HG03097 (cell line): ENCODE measurements around the gene MAGI2.
"Not testable (repeated sequence)": the region's sequence is repeated elsewhere in the genome, so short reads cannot be mapped to it uniquely, and the experiment has no call there.

Experiments
- ATAC-seq: cut with Tn5 transposase; IDR thresholded peaks from one replicate; pipeline ENCODE4 v1.9.1; 2021; ENCODE audit not compliant: unreplicated experiment, low FRiP score

Gene MAGI2

DNA sequence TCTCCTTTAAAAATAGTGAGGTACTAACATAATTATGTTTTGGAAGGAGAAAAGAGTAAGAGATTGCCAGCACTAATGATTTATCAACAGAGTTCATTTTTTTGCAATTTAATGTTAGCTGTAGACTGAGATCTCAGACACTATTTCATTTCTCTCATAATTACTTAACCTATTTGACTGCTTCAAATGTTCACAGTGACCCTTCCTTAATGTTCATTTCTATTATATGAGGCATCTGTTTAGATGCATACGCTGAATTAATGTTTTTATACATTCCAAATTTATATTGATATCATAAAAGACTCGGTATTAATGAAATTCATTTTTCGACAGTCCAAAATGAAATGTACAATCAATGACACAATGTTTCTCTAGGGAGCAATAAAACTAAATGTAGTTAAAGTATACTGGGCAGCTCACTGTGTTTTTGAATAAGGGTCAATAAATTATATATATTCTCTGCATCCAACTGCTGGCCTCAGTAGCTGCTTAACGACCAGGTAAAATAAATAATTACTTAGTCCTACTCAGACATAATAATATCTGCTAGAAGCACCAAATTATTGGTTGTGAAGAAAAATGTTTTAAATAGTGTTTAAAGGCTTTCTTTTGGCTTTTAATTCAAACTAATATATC, 373.4 kb downstream of the MAGI2 start:
- no peak for ATAC-seq

DNA sequence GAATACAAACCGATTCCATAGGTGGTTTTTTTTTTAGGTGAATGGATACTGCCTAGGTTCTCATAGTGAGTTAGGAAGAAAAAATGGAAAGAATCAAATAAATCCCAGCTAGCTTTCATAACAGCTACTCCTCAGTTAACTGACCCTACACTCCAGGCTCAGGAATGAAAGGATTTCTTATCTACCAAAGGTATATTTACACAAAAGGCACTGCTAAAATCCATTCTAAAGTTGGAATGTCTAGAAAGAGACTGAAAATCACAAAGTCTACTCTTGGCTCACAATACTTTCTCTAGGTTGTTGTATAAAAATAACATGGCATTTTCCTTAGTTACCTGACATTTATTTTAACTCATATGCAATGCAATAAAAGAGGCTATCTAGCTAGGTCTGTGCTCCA, 375.2 kb downstream of the MAGI2 start:
- ATAC-seq = no peak

DNA sequence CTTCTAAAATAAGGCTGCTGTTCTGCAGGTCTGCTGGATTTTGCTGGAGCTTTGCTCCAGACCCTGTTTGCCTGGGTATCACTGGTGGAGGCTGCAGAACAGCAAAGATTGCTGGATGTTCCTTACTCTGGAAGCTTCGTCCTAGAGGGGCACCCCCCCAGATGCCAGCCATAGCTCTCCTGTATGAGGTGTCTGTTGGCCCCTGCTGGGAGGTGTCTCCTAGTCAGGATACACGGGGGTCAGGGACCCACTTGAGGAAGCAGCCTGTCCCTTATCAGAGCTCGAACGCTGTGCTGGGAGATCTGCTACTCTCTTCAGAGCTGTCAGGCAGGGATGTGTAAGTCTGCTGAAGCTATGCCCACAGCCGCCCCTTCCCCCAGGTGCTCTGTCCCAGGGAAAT, 382.3 kb downstream of the MAGI2 start:
- ATAC-seq = not testable (repeated sequence)

DNA sequence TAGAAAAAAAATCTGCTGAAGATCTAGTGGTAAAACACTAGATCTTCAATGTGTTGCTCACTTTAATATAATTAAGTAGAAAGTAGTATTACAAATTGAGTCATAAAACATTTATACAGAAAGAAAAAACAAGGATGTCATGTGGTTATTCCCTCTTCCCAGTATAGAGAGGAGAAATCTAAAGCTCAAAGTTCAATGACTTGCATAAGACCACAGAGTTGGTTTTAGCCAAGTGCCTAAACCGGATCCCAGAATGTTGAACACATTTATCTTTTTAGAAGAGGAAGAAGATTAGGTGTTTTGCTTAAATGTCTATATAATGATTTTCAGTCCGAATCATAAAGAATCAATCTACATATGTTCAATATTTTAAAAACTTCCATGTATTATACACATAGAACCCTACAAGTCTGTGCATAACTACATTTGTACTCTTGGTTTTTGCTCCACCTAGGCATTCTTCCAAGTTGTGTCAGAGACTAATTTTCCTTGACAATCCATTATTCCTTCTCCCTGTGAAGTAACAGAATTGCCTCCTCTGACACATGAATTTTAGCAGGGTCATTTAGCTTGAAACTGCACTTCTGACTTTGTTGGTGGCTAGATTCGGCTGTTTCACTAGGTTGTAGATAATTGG, 389.2 kb downstream of the MAGI2 start:
- ATAC-seq = no peak

DNA sequence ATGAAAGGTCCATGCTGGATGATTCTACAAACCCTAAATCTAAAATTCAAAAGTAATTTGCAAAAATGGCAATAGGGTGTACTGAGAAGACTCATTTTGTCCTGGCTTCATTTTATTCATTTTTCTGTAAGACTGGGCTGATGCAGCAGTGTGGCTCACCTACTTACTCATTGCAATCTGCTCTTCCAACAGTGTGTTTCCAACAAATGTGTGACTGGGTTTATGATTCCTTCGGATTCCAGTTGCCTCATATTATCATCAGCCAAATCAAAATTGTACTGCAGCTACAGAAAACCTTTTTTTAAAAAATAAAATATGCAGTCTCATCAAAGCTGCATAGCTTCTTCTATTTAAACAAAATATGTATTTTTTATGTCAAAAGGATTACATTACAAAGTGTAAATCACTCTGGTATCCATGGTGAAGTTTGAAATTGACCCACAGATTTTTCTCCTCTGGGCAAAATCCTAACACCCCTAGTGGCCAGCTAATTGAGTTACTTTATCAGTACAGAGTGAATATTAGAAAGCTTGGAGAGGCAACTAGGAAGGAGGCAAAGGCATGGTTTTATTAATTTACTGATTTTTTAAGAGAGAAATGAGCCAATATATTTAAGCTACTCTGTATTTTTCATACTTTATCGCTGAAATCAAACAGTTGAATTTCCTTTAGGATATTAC, 390.3 kb downstream of the MAGI2 start:
- no peak for ATAC-seq

DNA sequence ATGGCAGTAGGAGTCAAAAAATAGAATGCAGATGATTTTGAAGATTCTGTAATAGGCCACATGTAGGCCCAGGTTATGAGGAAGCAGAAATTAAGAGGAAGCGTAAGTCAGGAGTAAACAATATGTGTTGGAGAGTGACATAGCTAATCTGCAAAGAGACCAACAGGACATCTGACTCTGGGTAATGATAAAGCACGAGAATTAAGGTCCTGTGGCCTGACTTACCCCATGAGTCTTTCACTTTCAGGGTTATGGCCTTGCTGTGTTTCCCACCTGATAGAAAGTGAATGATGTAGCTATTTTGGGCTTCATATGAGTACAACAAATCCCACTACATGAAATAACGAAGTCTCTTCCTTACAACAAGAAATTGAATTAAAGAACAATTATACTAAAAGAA, 393.0 kb downstream of the MAGI2 start:
- no peak for ATAC-seq

DNA sequence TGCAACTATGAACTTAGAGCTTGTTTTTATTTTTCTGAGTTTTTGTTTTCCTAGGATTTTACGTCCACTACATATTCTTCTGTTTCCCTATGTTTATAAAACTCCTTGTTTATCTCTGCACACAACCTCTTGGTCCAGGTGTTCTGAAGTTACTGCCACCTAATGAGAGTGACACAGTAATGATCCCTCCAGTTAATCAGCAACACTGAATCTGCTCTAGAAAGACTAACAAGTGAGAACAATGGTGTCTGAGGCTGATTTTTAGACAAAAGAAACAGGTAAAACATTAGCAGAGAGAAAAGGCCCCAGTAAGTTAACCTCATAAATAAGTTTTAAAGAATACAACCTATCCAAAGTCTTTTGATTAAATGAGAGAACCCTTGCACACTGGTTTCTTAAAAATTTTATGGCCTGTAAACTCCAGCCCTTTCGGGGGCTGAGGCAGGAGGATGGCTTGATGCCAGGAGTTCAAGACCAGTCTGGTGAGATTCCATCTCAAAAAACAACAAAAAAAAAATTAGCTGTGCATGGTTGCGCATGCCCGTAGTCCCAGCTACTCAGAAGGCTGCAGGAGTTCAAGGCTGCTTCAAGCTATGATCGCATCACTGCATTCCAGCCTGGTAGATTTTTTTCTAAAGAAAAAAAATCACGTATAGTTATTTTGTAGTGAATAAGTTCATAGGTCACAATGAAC, 397.6 kb downstream of the MAGI2 start:
- no peak for ATAC-seq

DNA sequence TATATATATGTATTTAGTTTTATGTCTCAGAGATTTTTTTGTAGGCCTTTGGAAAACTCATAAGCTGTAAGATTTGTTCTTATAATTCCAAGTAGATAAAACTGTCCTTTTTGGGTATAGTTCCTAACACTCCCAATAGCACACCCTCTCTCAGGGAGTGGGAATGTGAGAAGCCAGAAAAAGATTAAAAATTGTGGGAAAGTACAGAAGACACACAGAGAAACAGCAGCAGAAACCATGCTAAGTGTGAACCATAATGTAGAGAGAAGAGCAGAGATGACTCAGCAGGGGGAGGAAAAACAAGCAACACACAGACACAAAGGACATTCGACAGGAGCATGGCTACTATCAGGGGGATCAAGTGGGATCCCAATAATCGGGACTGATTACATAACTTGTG, 401.6 kb downstream of the MAGI2 start:
- no peak for ATAC-seq

DNA sequence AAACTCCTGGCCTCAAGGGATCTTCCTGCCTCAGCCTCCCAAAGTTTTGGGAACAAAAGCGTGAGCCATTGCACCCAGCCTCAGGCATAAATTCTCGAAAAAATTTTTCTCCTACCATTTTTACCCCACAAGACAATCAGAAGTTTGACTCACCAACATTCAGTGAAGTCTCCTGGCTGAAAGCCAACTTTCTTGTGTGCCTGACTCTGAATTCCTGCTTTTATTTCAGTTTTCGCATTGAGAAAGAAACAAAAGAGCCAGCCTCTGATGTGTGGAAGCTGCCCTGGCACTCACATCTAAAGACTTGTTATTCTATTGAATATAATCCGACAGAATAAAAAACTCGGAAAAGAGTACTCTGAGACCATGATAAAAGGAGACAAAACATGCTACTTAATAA, 402.9 kb downstream of the MAGI2 start:
- no peak for ATAC-seq

DNA sequence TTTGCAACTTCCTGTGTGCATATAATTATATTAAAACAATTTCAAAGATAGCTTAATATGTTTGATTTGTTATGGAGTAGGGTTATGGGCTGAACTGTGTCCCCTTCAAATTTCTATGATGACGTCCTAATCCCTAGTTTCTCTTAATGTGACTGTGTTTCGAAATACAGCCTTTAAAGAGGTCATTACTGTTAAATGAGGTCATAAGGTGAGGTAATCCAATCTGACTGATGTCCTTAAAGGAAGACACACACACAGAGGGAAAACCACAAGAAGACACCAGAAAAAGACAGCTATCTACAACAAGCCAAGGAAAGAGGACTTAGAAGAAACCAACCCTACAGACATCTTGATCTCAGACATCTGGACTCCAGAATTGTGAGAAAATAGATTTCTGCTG, 407.4 kb downstream of the MAGI2 start:
- no peak for ATAC-seq

DNA sequence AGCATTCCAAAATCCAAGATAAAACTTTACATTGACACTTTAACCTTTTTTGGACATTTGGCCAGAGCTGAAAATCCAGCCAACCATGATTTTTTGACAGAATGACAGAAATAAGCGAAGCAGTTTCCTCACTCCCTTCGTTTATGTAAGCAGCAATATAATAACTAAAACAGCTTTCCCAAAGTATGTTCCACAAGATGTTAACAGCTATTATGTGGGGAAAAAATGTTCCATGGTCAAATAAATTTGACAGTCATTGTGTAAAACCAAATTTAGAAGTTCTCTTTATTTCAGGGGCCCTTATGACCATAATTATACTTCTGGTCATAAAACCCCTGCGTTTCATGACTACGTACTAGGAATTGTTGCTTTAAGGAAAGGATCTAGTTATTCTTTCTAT, 416.5 kb downstream of the MAGI2 start:
- no peak for ATAC-seq

DNA sequence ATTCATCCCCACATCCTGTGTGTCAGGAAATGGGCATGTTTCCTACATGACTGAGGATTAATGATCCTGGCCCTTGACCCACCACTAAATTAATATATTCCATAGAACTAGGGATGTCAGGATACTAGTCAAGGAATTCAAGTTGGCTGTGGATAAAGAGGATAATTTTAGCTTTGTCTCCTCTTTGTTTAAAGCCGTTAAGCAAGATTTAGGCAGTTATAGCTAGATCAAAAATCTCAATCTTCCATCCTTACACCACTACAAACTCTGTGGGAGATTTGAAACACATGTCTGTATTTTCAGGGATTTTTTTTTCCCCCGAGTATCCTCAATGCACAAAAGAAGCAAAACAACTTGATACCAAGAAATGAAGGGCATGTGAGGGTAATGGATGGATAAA, 417.1 kb downstream of the MAGI2 start:
- ATAC-seq = no peak

DNA sequence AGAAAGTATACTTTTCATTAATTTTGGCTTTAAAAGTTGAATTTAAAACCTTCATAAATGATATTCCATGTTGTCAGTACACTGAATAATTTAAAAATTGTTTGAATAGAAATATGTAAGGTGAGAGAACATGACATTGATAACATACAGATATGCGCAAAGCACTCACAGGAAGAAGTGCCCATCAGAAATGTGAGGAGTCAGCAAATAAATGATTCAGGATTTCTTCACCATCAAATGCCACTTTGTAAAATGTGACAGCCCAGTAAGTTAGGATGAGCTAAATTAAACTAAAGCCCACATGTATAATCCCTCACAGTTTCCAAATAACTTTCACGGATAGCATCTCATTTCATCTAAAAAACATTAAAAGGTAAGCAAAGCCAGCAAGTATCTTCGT, 417.6 kb downstream of the MAGI2 start:
- ATAC-seq = no peak

DNA sequence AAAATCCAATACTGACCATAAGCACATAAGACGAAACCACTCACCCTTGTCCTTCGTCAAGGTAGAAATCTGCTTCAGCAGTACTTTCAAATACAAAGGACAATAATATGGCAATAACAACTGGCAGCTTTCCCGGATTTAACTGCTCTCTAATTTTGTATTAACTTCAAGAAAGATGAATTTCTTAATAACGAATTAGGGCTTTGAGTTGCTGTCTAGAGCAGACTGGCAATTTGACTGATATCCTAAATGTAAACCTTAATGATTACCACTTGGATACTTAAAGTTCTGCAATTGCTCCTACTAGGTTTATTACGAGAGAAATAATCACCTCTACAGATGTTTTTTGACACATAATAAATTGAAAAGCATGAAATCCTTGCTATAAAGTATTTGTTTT, 418.7 kb downstream of the MAGI2 start:
- ATAC-seq = no peak

DNA sequence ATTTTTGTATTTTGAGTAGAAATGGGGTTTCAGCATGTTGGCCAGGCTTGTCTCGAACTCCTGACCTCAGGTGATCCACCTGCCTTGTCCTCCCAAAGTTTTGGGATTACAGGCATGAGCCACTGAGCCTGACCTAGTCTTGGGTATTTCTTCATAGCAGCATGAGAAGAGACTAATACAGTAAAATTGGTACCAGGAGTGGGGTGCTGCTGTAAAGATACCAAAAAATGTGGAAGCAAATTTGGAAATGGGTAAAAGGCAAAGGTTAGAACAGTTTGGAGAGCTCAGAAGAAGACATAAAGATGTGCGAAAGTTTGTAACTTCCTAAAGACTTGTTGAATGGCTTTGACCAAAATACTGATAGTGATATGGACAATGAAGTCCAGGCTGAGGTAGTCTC, 433.8 kb downstream of the MAGI2 start:
- ATAC-seq = not testable (repeated sequence)

DNA sequence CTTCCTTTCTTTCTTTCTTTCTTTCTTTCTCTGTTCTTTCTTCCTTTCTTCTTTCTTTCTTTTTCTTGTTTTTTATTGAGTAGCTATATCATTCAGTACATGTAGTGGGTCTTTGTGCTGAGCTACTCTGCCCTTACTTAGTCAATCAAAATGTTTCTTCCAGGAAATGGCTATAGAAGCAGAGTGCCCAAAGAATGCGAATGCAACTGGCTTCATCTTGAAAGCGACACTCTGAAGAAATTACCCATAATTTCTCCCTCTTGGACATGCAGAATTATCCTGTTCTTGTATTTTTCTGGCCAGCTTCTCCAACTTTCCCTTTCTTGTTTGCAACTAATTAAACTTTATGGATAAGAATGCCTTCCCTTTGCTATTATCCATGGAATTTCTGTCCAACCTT, 441.5 kb downstream of the MAGI2 start:
- no peak for ATAC-seq

DNA sequence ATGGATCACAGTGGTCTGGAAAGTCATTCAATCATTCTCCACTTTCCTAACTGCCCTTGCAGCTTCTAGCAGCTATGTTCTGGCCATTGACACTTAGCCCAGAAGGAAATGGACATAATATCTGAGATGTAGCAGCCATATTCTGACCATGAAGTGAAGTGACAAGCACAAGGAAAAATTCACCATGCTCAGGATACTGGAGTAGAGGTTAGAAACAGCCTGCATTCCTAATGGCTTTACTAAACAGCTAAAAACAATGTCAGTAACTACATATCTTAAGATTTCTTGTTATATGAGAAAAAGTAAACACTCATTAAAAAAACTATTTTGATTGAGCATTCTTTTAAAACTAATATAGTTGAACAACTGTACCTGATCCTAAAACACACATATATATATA, 443.8 kb downstream of the MAGI2 start:
- ATAC-seq = no peak

DNA sequence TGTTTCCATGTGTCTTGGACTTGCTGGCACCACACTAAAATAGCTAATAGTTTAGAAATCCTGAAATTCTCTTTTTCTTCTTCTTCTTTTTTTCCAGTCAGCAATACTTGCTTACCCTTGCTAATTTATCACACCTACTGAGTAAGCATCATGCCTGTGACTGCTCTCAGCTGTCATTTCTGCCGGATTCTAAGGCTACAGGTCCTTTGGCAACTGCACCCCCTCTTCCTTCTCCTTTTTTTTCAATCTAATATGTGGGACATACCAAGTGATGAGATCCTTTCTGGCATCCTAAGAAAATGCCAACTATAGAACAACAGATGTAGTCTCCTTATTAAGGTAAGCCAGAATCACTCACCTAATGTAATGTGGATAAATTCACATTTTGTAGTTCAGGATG, 444.7 kb downstream of the MAGI2 start:
- no peak for ATAC-seq

DNA sequence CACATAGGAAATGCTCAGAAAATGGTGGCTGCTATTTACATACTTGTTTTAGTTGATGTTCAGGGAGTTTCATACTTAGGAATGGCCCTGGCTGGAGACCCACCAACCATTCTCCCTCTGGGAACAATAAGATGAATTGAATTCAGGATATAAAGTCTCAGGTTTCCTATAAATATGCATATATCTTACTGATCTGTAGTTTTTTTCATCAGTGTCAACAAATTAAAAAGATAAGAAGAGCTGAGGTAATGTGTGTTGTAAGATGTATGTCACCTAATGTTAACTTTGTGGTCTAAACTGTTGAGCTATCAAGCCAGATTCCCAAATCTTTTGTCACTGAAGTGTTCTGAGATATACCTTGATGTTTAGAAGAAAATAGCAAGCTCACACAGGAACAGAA, 457.5 kb downstream of the MAGI2 start:
- ATAC-seq = no peak

DNA sequence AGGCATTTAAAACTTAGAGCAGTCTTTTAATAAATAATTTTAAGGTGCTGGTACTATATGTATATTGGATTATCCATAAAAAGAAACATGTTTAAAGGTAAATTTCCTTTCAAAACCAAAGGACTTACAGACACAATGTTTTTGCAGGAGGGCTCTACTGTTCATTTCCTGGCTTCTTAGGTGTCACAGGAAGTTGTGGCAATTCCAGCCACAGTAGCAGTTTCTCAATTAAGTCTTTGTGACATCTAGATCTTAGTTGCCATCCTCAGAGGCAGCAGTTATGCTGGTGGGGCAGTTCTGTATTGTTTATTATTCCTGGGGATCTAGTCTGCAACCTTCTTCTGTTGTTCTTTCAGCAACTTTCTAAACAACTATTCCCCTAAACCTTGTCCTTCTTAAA, 460.1 kb downstream of the MAGI2 start:
- no peak for ATAC-seq

DNA sequence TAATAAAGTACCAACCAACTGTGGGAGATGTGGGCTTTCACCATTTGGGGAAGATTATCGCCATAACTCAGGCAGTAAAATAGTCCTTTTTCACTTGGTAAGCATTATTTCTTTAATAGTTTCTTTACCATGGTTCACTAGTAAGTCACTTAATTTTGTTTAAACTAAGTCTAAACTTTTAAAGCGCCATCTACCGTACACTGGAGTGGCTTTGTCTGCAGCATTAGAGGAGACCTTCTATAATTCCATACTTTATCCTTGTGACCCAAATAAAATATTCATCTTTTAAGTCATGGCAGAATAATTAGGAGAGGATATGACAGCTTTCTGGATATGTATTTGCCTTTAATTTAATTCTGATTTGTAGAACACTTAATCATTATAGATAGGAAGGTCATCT, 468.0 kb downstream of the MAGI2 start:
- ATAC-seq = no peak

DNA sequence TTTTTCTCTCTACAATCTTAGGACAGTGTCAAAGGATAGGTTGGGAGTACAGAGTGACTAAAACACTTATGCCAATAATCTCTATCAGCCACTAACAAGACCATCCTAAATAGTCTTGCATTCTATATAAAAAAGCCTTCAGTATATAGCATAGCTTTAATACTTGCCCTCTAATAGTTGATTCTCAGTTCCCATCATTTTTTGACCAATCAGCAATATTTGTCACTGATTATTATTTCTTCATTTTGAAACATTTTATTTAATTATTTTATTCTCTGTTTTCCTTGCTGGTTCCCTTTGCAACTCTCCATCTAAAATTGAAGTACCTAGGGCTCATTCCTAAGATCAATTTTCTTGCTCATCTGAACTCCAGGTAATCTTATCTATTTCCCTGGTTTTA, 470.0 kb downstream of the MAGI2 start:
- ATAC-seq = no peak
